HFF-Myc (cell line): ENCODE results near the gene MLX.
"Not testable (repeated sequence)": the region's sequence is repeated elsewhere in the genome, so short reads cannot be mapped to it uniquely, and the experiment has no call there.

Experiments used
- DNase-seq: peaks from one replicate; pipeline ENCODE4 v3.0.0-alpha.2; 2011; ENCODE audit warnings: low read depth; ENCODE audit errors: extremely low read depth
- H3K4me3 ChIP-seq: replicated peaks from 2 replicates; pipeline ENCODE4 v1.5.1; 2011; ENCODE audit warnings: low read depth, mild to moderate bottlenecking, control low read depth, low read length
- TF ChIP-seq, protein P1 (sequence below): IDR thresholded peaks from 2 replicates; pipeline ENCODE4 v1.5.1; 2012; ENCODE audit warnings: mild to moderate bottlenecking, low read depth, low read length, control low read depth; ENCODE audit errors: missing control alignments

The MLX gene

DNA sequence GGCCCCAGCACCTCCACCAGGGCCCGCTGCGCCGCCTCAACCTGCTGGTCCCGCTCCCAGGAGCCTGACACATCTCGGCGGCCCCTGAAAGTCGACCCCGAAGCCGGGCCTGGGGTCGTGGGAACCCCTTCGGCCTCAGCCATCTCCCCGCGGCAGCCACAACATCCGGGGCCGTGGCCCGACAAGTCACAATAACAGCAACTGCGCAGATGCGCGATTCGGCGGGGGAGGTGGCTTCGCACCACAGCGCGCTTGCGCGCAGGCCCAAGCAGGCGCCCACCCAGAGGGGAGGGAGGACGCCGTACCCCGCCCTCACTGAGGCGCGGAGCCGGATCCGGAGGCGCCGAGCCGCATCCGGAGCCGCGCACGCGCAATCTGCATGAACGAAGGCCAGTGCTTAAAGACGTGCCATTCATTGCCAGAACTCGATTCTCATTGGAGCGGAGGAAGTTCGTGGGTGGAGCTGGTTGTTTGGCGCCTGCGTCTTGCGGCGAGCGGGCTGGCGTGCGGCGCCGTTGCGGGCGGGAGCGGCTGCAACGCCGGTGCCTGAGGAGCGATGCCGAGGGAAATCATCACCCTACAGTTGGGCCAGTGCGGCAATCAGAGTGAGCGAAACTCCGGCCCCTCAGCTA lies 42.4 kb downstream of the MLX start, which contains the start of the genes RETREG3 and TUBG1:
TSS of gene RETREG3 (minus strand) at position 193 of the 632 bp plus-strand sequence. CDS start at position 143, 50 bp downstream.
TSS of gene TUBG1 (plus strand) at position 502 of the 632 bp plus-strand sequence. CDS start at position 557, 55 bp downstream.
- TF ChIP-seq, protein P1, sequence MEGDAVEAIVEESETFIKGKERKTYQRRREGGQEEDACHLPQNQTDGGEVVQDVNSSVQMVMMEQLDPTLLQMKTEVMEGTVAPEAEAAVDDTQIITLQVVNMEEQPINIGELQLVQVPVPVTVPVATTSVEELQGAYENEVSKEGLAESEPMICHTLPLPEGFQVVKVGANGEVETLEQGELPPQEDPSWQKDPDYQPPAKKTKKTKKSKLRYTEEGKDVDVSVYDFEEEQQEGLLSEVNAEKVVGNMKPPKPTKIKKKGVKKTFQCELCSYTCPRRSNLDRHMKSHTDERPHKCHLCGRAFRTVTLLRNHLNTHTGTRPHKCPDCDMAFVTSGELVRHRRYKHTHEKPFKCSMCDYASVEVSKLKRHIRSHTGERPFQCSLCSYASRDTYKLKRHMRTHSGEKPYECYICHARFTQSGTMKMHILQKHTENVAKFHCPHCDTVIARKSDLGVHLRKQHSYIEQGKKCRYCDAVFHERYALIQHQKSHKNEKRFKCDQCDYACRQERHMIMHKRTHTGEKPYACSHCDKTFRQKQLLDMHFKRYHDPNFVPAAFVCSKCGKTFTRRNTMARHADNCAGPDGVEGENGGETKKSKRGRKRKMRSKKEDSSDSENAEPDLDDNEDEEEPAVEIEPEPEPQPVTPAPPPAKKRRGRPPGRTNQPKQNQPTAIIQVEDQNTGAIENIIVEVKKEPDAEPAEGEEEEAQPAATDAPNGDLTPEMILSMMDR, result peak; percentile 33
- peak within 1 kb of the TSS; percentile 68 for H3K4me3 ChIP-seq
- DNase-seq, result peak; percentile 98

- DNase-seq, result not testable (repeated sequence)
Measured at GRCh38 chr17:42609814-42610801, 43.2 kb downstream of the MLX start.

GRCh38 chr17:42612013-42612412 lies 45.1 kb downstream of the MLX start:
- DNase-seq, result no peak
- TF ChIP-seq, protein P1, result no peak
- no peak overlapping the region for H3K4me3 ChIP-seq

More at GRCh38 chr17:42609814-42610801, 43.2 kb downstream of the MLX start:
- H3K4me3 ChIP-seq, result peak overlapping the region; percentile 68

DNA sequence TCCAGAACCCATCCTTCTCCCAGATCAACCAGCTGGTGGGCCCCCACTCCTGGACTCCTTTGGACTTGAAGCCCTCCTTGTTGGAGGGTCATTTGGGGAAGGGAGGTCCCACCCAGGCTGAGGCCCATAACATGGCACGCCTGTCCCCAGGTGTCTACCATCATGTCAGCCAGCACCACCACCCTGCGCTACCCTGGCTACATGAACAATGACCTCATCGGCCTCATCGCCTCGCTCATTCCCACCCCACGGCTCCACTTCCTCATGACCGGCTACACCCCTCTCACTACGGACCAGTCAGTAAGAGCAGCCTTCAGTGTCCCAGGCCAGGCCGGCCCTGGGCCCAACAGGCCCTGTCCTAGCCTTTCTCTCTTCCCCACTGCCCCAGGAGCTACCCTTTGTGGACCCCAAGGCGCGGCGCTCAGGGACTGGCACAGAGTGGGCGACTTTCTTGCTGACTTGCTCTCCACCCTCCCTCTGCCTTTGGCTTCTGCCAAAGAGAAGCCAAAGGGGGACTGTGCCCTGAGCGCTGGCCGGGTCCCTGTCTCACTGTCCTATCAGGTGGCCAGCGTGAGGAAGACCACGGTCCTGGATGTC lies 46.9 kb downstream of the MLX start:
- H3K4me3 ChIP-seq, result no peak overlapping the region
- TF ChIP-seq, protein P1, result no peak
- DNase-seq, result no peak

GRCh38 chr17:42617956-42618431 lies 51.1 kb downstream of the MLX start:
- TF ChIP-seq, protein P1, result no peak
- DNase-seq, result no peak
- H3K4me3 ChIP-seq, result no peak overlapping the region

DNA sequence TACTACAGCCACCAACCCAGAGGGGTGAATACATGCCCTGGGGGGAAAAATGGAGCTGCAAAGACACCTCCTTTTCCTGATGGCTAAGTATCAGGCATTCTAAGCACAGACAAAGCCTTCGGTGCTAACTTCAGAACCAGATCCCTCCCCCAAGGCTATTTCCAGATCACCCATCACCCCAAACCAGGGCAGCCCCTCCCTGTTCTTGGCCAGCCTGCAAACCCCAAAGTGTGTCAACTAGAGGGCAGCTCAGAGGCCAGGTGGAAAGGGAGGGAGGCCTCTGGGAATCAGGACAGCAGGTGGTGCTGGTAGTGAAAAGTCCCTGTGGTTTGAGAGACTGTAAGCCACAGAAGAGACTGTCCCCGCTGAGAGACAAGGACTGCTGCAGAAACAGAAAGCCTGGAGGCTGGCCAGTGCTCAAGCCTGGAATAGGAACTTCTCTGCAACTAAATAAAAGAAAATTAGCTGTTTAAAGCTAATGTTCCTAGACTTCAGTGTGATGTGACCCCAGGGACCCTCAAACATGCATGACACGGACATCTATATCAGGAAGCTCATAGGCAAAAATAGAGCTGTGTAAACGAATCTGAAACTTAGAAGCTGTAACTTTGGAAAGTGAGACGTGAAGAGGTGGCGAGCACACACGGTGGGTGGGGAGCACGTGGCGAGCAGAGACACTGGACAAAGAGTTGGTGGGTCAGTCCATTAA lies 51.7 kb downstream of the MLX start:
- no peak overlapping the region for H3K4me3 ChIP-seq
- TF ChIP-seq, protein P1, result no peak
- no peak for DNase-seq

GRCh38 chr17:42621987-42622386 lies 55.1 kb downstream of the MLX start:
- H3K4me3 ChIP-seq, DNase-seq: not testable (repeated sequence)
